GM06990 (cell line): ENCODE measurements around the gene CES4A.

ENCODE experiments used
- DNase-seq: peaks from one replicate; pipeline ENCODE4 v3.0.0-alpha.2; 2011; ENCODE audit not compliant: insufficient read length; ENCODE audit errors: extremely low read depth
- H3K27me3 ChIP-seq: replicated peaks from 2 replicates; pipeline ENCODE4 v1.6.0; 2011; ENCODE audit warnings: low read length; ENCODE audit not compliant: control insufficient read depth, insufficient read depth
- H3K36me3 ChIP-seq: 2 replicates; pipeline ENCODE4 v1.5.1; 2011; ENCODE audit warnings: low read length; ENCODE audit not compliant: control insufficient read depth, insufficient read depth
- H3K4me3 ChIP-seq: replicated peaks from 2 replicates; pipeline ENCODE4 v1.5.1; 2011; ENCODE audit warnings: low read depth, mild to moderate bottlenecking, control low read depth, low read length
- TF ChIP-seq, protein P1 (sequence below): IDR thresholded peaks from 2 replicates; pipeline ENCODE4 v1.5.1; 2011; ENCODE audit warnings: low read length, control low read depth, mild to moderate bottlenecking, inconsistent platforms; ENCODE audit not compliant: insufficient read depth, poor library complexity, severe bottlenecking

CES4A gene

DNA sequence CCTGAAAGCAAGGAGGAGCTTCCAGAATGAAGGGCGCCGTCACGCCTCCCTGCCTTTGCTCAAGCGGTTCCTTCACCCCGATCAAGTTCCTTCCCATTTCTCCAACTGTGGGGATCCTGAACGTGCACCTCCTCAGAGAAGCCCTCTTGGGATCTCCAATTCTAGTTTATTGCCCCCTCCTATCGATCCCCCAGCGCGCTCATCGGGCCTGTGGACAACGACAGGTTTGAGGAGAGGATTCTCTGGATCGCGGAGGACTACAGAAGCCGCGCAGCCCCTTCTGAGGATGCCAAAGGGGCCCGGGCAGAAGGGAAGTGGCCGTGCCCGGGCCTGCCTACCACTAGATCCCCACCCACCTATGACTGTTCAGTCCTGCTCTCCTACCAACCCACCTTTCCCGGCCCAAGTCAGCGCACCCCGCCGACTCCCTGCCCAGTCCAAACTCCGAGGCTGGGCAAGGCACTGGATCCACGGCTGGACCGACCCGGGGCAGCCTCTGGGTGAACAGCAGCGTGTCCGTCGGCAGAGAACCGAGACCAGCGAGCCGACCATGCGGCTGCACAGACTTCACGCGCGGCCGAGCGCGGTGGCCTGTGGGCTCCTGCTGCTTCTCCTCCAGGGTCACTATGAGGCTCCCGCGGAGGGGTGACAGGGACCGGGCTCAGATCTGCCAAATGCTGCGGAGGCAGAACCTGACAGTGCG, 40.1 kb upstream of the CES4A start:
- peak overlapping the region; percentile 56 for H3K4me3 ChIP-seq
- peaks cover 5% of the 10 kb centered on the region for H3K36me3 ChIP-seq
- TF ChIP-seq, protein P1, sequence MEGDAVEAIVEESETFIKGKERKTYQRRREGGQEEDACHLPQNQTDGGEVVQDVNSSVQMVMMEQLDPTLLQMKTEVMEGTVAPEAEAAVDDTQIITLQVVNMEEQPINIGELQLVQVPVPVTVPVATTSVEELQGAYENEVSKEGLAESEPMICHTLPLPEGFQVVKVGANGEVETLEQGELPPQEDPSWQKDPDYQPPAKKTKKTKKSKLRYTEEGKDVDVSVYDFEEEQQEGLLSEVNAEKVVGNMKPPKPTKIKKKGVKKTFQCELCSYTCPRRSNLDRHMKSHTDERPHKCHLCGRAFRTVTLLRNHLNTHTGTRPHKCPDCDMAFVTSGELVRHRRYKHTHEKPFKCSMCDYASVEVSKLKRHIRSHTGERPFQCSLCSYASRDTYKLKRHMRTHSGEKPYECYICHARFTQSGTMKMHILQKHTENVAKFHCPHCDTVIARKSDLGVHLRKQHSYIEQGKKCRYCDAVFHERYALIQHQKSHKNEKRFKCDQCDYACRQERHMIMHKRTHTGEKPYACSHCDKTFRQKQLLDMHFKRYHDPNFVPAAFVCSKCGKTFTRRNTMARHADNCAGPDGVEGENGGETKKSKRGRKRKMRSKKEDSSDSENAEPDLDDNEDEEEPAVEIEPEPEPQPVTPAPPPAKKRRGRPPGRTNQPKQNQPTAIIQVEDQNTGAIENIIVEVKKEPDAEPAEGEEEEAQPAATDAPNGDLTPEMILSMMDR: no peak
- no peaks in the 10 kb centered on the region for H3K27me3 ChIP-seq
- DNase-seq: peak; percentile 53

DNA sequence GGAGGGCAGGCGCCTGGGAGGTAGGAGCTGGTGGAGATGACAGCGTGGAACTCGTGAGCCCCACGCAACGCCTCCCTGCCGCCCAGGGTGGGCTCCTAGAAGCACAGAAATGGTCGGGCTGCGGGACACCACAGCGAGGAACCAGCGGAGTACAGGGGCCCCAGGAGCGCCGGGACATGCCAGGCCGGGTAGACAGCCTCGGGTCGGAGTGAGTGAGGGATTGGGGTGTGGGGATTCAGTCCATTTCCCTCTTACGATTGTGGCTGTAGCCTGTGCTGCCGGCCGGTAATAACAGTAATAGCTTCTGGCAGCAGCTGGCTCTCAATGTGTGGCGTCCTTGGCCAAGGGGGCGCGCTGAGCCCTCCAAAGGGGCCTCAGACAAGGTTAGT, 39.6 kb upstream of the CES4A start:
- TF ChIP-seq, protein P1: no peak
- DNase-seq: no peak
- peaks cover 1% of the 10 kb centered on the region for H3K36me3 ChIP-seq
- no peaks in the 10 kb centered on the region for H3K27me3 ChIP-seq
- H3K4me3 ChIP-seq: no peak overlapping the region

DNA sequence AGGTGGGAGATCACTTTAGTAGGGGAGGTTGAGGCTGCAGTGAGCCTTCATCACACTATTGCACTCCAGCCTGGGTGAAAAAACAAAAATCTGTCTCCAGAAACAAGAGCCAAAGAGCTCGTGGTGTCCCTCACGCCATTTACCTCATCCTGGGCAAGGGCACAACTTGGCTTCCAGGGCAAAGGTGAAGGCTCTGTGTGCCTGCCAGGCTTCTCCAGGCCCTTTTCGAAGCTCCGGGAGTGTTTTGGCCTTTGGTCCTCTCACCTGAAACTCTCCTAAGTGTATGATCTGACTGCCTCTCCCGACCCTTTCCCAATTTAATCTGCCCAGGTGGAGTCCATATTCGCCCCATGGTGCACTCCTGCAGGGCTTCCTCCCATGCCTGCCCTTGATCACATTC, 38.9 kb upstream of the CES4A start:
- Histone ChIP-seq H3K27me3 (no peaks in the 10 kb centered on the region), H3K4me3 (no peak overlapping the region)
- TF ChIP-seq, protein P1: no peak

DNA sequence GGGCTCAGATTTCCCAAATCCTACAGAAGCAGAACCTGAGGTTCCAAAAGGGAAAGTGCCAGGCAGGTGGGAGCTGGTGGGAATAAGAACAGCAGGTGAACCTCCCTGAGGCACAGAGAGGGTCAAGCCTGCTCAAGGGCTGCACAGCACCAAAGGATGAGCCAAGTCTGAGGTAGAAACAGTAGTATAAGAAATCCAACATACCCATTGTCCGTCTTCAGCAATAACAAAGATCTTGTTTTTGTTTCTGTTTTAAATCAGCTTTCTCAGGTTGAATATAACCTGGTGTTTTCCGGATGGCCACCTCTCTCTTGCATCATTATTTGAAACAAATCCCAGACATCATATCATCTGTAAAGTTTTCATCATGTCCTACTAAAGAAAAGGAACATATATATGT, 38.0 kb upstream of the CES4A start:
- H3K27me3 ChIP-seq: no peaks in the 10 kb centered on the region
- TF ChIP-seq, protein P1: no peak

More for the DNA sequence above, 38.9 kb upstream of the CES4A start:
- no peak for DNase-seq
- no peaks in the 10 kb centered on the region for H3K36me3 ChIP-seq

DNA sequence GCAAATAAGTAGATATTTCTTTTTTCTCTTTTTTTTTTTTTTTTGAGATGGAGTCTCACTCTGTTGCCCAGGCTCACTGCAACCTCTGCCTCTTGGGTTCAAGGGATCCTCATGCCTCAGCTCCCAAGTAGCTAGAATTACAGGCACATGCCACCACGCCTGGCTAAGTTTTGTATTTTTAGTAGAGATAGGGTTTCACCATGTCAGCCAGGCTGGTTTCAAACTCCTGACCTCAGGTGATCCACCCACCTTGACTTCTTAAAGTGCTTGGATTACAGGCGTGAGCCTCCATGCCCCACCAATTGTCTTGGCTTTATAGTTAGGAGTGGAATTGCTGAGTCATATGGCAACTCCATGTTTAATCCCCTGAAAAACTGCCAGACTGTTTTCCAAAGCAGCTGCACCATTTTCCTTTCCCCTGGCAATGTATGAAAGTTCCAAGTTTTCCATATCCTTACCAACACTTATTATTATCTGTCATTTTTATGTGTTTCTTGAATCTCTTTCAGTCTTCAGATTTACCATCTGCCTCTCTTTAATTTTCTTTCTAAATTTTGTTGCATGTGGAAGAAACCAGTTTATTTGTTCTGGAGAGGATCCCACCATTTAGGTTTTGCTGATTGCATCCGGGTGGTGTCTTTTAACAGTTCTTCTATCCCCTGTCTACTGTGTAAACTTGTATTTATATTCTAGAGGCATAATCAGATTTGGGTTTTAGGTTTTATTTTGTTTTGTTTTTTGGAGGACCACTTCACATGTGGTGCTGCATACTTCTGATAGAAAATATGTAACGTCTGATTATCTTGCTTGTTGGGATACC, 37.2 kb upstream of the CES4A start:
- TF ChIP-seq, protein P1: no peak
- Histone ChIP-seq H3K4me3 (no peak overlapping the region), H3K36me3 (no peaks in the 10 kb centered on the region), H3K27me3 (no peaks in the 10 kb centered on the region)
- no peak for DNase-seq

More for the DNA sequence above, 38.0 kb upstream of the CES4A start:
- no peak for DNase-seq
- H3K4me3 ChIP-seq: 0 out of 2 replicates have a peak overlapping the region, but pooled peaks have one; percentile 6
- H3K36me3 ChIP-seq: no peaks in the 10 kb centered on the region
